Activated CD4-positive, alpha-beta T cell treated with anti-CD3 and anti-CD28 coated beads for 24 hours (primary cell): ENCODE data around the gene SREK1IP1.

Experiments used
- DNase-seq, 2 donors: peaks; one replicate each; pipeline ENCODE4 v3.0.0-alpha.2; 2020; ENCODE audit warnings: low read depth in 2 of 2

Gene SREK1IP1

DNA sequence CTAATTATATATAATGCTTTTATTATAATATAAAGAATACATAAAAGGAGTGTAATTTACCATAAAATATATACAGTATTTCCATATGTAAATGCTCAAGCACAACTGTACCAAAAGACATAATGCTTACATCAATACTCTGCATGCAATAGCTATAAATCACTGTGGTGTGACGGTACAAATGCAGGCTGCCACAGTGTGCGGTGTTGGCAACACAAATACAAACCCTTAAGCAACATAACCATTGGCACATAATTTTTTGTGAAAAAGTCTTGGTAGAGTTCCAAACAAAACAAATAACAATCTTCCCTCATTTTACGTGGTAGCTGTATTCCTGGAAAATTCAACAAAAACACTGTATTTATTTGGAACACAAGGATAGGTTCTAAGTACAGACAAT is 80.1 kb downstream of the SREK1IP1 start:
- DNase-seq: no peak

GRCh38 chr5:64685866-64686265 is 82.6 kb downstream of the SREK1IP1 start:
- DNase-seq: no peak

GRCh38 chr5:64682608-64683007 is 85.9 kb downstream of the SREK1IP1 start:
- DNase-seq: no peak

DNA sequence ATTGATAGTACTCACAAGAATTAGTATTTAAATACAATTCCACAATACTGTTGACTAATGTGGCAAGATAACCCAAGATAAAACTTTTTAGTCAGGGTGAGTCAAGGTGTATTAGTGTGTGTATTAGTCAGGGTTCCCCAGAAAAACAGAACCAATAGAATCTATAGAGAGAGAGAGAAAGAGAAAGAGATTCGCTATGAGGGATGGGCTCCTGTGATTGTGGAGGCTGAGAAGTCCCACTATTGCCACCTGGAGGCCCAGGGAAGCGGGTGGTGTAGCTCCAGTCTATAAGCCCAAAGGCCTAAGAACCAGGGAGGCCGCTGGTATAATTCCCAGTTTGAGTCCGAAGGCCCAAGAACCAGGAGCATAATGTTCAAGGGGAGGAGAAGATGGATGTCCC is 88.2 kb downstream of the SREK1IP1 start:
- no peak for DNase-seq

- DNase-seq: no peak
These were observed 90.1 kb downstream of the SREK1IP1 start for GRCh38 chr5:64678374-64678773.

GRCh38 chr5:64671678-64672077 is 96.8 kb downstream of the SREK1IP1 start:
- no peak for DNase-seq

DNA sequence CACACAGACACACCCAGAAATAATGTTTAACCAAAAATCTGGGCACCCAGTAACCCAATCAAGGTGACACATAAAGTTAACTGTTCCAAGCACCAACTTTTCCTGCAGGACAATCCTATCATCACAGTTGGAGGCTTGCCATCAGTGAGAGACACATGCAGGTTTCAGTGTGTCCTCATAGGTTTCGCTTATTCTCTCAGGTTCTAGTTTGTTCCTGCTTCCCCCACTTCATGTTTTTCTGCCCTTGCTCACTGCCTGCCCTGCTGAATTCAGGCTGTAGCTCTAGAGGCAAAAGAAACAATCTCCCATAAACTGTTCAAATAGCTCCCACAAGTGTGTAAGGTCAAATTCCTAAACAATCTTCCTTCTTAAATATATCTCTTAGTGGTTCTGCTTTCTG is 98.2 kb downstream of the SREK1IP1 start:
- DNase-seq: no peak
